ENCODE results near the gene ARHGAP36. TPM values are rescaled to one million over a fixed set of nuclear protein-coding genes. Genes with fewer than 3 reads are reported as not detected.

The ARHGAP36 gene
- total and polyA plus RNA-seq, 2 of the 8 experiments (the other 6 are each of a cell fraction or from before 2014, with no cell fraction given) = 0.32 to 0.38 TPM

DNA sequence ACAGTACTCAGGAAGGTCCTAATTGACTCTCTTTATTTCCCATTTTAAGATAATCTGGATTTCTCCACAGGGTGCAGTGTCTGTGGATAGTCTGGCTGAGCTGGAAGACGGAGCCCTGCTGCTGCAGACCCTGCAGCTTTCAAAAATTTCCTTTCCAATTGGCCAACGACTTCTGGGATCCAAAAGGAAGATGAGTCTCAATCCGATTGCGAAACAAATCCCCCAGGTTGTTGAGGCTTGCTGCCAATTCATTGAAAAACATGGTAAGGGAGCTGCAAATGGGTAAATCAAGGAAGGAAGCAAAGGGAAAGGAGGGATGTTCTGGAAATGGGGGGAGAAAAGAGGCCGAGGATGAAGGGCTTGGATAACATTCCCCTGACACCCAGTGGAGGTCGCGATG, 26.0 kb downstream of the ARHGAP36 start:
- H3K27me3 ChIP-seq (replicated peaks in 1 of 4; ENCODE audit: control insufficient read depth in 3 of 4, extremely low read depth in 1 of 4, insufficient read depth in 3 of 4, low read length in 3 of 4) = peaks cover 29 to 58% (median 50%) of the 10 kb centered on the region in 4 experiments
- H2BK120ac ChIP-seq (replicated peaks; ENCODE audit: low read depth, low read length) = no peak overlapping the region
- DNase-seq (ENCODE audit: low read depth in 1 of 2, low spot score in 2 of 2) = no peak
- no peak for TF ChIP-seq KDM5A (IDR thresholded peaks at IDR 0.05; ENCODE audit: low read length)
- TF ChIP-seq ZNF274 (IDR thresholded peaks at IDR 0.05; ENCODE audit: borderline replicate concordance, extremely low read depth, low read length) = no peak
- peak; percentile 53 for TF ChIP-seq CEBPB (IDR thresholded peaks at IDR 0.05; ENCODE audit: low read depth, low read length)
- H3K79me1 ChIP-seq (ENCODE audit: low read depth, low read length) = no peaks in the 10 kb centered on the region
- H4K20me1 ChIP-seq (replicated peaks in 1 of 2; ENCODE audit: control insufficient read depth in 1 of 2, insufficient read depth in 2 of 2, low read length in 2 of 2) = no peaks in the 10 kb centered on the region
- H2AFZ ChIP-seq (ENCODE audit: low read length) = no peak overlapping the region
- H3K27ac ChIP-seq (ENCODE audit: low read depth, low read length) = no peak overlapping the region
- H3K14ac ChIP-seq (ENCODE audit: insufficient read length) = no peak overlapping the region
- peak overlapping the region; percentile 79 to 92 for H3K4me2 ChIP-seq (ENCODE audit: insufficient read depth in 1 of 2, low read depth in 2 of 2, low read length in 2 of 2)
- H2BK15ac ChIP-seq (ENCODE audit: low read length) = no peak overlapping the region
- no peak for FAIRE-seq
- no peak overlapping the region for H2BK20ac ChIP-seq (ENCODE audit: low read length)
- CTCF ChIA-PET (ENCODE audit: partially characterized antibody) = interaction anchor here (0.5 to 2.0 kb wide), 4 partner anchors 9 to 153 kb away, joined by 3 to 7 read pairs (median 4); no protein-coding TSS in a partner anchor
- H3K56ac ChIP-seq (replicated peaks; ENCODE audit: insufficient read length, low read depth, low read length) = no peak overlapping the region
- WGBS, 2 experiments (ENCODE audit: extremely low coverage in 1 of 2, insufficient coverage in 1 of 2, insufficient read length in 1 of 2, insufficient replicate concordance in 2 of 2, low coverage in 1 of 2, low lambda C conversion rate in 2 of 2, missing lambda C conversion rate in 1 of 2) = 2% methylated on average over 4 of the region's 7 CpGs; no CpG with 5 or more reads in 1 of the 2 experiments
- no peaks in the 10 kb centered on the region; a peak in 1 of 4 replicates for H3K9me3 ChIP-seq (ENCODE audit: insufficient read depth in 2 of 2, low read depth in 1 of 2, low read length in 1 of 2)
- H4K91ac ChIP-seq (replicated peaks; ENCODE audit: insufficient read length, low read length) = no peak overlapping the region
- no peak overlapping the region for H2BK12ac ChIP-seq (ENCODE audit: low read depth, low read length)
- no peak overlapping the region for H3K18ac ChIP-seq (ENCODE audit: extremely low read depth, low read length)
- POLR2A ChIA-PET (ENCODE audit: partially characterized antibody) = no interaction called here
- H3K9ac ChIP-seq (replicated peaks in 1 of 4; ENCODE audit: extremely low read depth in 1 of 4, low read depth in 3 of 4, low read length in 3 of 4) = no peak overlapping the region
- no peak overlapping the region for H4K5ac ChIP-seq (ENCODE audit: insufficient read length, low read depth, low read length)
- H3K4ac ChIP-seq (replicated peaks; ENCODE audit: insufficient read length, low read depth, low read length) = no peak overlapping the region
- no peak overlapping the region for H2AK5ac ChIP-seq (ENCODE audit: low read depth, low read length)
- H3K23me2 ChIP-seq (ENCODE audit: low read depth, low read length) = peaks cover 4% of the 10 kb centered on the region; the same call in 1 of the 2 replicates
- H3K4me3 ChIP-seq (ENCODE audit: extremely low read depth in 1 of 4, insufficient read depth in 2 of 4, low read depth in 3 of 4, low read length in 4 of 4) = peak overlapping the region in 2 of 4 experiments; percentile 17 to 63; a peak in 4 of 8 replicates
- H3K36me3 ChIP-seq (ENCODE audit: control insufficient read depth in 2 of 4, insufficient read depth in 4 of 4, low read length in 3 of 4) = no peaks in the 10 kb centered on the region
- H3K79me2 ChIP-seq (ENCODE audit: control insufficient read depth in 1 of 2, insufficient read depth in 2 of 2, low read length in 2 of 2) = no peaks in the 10 kb centered on the region
- H3K23ac ChIP-seq (ENCODE audit: insufficient read length) = no peak overlapping the region
- H2BK5ac ChIP-seq (ENCODE audit: low read depth, low read length) = no peak overlapping the region
- peaks cover 0 to 7% (median 3%) of the 10 kb centered on the region in 4 experiments; a peak in 4 of 7 replicates for H3K4me1 ChIP-seq (replicated peaks in 1 of 4; ENCODE audit: control insufficient read depth in 3 of 4, insufficient read depth in 4 of 4, low read length in 3 of 4)
- H4K8ac ChIP-seq (ENCODE audit: extremely low read depth, insufficient read depth, low read length) = no peak overlapping the region
